HG03460 (cell line): ENCODE measurements around the gene SIRT3.
A peak's percentile ranks its signal among the peaks of the same experiment; 100 is the strongest.

Source experiments
- ATAC-seq: cut with Tn5 transposase; IDR thresholded peaks from one replicate; pipeline ENCODE4 v1.9.1; 2021; ENCODE audit not compliant: unreplicated experiment

The SIRT3 gene

DNA sequence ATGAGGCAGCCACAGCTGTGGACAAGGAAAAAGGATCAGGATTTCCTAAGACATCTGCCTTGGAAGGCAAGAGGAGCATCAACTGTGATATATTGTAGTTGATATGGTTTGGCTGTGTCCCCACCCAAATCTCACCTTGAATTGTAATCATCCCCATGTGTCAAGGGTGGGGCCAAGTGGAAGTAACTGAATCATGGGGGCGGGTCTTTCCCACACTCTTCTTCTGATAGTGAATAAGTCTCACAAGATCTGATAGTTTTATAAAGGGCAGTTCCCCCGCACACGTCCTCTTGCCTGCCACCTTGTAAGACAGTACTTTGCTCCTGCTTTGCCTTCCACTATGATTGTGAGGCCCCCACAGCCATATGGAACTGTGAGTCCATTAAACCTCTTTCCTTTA lies 18.4 kb downstream of the SIRT3 start:
- ATAC-seq: no peak

DNA sequence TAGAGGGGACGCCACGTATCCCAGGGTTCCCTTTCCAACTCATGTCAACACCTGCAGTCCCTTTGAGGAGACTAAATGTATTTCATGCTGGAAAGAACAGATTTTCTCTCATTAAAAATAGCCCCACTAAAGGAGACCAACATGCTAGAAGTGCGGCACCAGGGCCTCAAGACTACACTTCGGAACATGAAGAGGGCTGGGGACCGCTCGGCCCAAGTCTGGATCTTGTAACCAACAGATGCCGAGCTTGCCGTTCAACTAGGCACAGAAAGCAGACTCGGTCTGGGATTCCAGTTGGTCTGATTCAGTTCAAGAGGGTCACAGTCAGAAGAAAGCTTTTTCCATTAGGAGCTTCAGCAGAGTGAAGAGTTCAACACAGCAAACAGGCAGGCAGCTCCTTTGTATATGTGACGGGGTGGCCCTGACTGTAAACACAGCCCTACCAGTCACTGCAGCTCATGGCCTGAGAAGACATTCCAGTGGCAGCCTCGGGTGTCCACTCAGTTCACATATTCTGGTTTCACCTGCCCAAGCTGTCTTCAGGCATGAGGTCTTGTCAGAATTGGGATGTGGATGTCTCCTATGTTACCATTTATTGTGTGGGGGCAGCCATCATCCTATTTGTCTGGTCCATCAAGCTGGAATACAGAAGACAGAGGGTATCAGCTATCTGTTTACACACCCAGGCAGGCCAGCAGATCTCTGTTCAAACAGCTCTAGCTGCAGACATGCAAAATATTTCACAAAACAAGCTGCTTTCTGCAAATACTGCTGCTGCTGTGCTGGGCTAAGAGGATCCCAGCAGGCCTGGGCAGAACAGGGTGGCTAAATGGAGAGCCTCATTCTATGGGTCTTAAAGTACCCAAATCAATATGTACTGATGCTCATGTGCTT lies 19.8 kb downstream of the SIRT3 start:
- no peak for ATAC-seq

DNA sequence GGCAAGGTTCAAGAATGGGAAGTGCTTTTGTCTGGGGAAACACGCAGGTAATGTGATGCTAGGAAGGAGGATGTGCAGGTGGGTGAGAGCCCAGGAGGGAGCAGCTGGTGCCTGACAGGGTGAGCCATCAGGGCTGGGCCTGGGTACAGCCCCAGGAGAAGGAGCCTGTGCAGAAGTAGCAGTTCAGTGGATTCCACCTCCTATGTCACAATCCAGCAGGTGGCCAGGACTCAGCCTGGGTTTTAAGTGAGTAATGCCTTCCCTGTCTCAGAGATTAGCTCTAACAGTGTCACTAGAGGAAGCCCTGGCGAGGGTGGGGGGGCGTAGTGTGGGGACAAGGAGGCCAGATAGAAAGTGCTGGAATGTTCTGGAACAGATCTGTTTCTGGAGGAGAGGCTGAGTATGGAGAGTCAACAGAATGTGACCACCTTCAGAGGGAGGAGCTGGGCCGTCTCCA lies 20.5 kb downstream of the SIRT3 start:
- no peak for ATAC-seq

GRCh38 chr11:214083-214482 lies 22.1 kb downstream of the SIRT3 start:
- no peak for ATAC-seq

GRCh38 chr11:213111-213510 lies 23.0 kb downstream of the SIRT3 start:
- ATAC-seq: no peak

GRCh38 chr11:212150-213100 lies 23.7 kb downstream of the SIRT3 start:
- ATAC-seq: no peak

- no peak for ATAC-seq
Measured at GRCh38 chr11:211741-212140, 24.4 kb downstream of the SIRT3 start.

- no peak for ATAC-seq
Measured at GRCh38 chr11:211295-211694, 24.8 kb downstream of the SIRT3 start.

DNA sequence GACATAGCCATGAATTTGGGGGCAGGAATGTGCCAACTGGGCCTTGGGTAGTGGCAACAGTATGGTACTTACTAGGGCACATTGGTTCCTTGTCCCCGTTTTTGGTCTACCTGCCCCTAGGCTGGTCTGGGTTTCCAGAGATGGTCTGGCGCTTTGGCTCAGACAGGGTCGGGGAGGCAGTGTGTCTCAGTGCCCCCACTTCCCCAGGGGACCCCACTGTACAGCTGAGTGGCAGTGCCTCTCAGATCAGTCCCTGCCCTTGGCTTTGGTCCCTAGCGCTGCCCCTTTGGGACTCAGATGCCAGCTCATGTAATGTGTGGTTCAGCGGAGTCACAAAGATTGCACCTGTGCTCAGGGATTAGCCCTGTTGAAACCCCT lies 25.4 kb downstream of the SIRT3 start:
- ATAC-seq: no peak

DNA sequence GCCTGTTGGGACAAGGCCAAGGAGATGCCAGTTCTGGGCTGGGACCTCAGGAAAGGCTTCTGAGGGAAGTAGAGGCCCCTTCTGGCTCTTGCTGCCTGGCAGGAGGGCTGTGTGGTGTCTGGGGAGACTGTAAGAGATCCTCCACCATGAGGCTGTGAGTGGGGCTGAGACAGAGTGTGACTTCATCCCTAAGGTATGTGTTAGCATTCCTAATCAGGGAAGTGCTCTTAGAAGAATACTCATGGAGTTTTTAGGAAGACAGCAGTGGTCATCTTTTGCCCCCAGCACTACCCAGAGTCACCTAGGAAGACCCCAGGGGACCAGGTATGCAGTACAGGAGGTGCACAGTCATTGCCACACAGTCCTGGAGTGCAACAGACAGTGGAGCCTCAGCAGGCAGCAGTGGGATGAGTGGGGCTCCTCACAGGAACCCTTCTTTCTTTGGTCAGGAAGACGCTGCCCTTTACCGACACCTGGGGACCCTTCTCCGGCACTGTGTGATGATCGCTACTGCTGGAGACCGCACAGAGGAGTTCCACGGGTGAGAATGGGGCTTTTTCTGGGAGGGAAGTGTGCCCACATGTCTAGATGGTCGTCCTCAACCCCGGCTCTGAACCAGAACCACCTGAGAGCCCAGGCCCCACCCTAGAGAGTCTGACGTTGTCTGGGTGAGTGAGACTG lies 25.9 kb downstream of the SIRT3 start:
- ATAC-seq: no peak

- no peak for ATAC-seq
Measured at GRCh38 chr11:209275-210121, 26.6 kb downstream of the SIRT3 start.

GRCh38 chr11:208917-209260 lies 27.3 kb downstream of the SIRT3 start:
- no peak for ATAC-seq

GRCh38 chr11:208181-208916 lies 27.8 kb downstream of the SIRT3 start:
- ATAC-seq: peak; percentile 35

DNA sequence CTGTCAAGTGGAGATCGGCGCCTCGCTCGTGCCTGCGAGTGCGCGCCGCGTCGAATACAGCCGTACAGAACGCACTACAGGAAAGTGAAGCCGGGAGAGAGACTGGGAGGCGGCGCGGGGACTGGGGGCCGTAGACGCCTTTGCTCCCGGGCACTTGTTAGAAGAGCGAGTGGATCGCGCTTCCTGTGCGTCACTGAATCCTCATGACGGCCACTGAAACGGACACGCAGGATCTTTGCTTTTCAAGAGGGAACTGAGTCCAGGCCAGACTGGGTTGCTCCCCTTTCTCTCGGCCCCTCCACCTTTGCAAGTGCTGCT lies 28.3 kb downstream of the SIRT3 start:
- ATAC-seq: no peak

DNA sequence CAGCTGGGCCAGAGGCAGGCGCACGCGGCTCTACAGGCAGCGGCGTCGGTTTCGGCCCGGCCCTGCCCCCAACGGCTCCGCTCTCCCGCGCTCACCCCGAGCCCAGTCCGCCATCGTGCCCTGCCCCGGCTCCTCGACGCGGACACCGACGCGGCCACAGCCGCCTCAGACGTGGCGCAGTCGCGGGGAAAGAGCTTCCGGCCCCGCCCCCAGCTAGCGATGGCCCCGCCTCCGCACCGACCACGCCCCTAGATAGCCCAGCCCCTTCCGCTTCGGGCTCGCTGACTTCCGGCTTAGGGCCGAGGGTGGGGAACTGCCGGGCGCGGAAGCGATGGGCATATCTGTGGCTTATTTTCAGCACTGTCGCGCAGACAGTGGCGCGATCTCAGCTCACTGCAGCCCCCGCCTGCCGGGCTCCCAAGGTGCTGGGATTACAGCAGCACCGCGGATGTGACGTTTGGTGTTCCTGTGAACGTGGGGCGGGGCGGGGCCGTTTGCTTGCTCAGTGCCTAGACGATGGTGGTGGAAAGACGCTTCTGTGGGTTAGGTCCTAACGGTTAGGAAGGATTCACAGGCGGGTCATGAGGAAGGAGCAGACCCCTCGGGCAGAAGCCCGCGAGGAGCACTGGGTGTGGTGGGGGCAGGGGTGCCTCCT lies 28.8 kb downstream of the SIRT3 start, which contains the start of the genes BET1L and RIC8A:
Gene BET1L (minus strand): TSS at position 192 of the 655 bp plus-strand sequence. CDS start 78 bp downstream, at position 114.
Gene RIC8A (plus strand): TSS at position 501 of the 655 bp plus-strand sequence. CDS start 1,147 bp downstream, outside the sequence.
- peak; percentile 69 for ATAC-seq

- ATAC-seq: peak; percentile 1
Measured at GRCh38 chr11:206526-207207, 29.5 kb downstream of the SIRT3 start.

- ATAC-seq: no peak
Measured at GRCh38 chr11:206002-206384, 30.1 kb downstream of the SIRT3 start.

- no peak for ATAC-seq
Measured at GRCh38 chr11:205221-206001, 30.7 kb downstream of the SIRT3 start.
